Activated CD8-positive, alpha-beta memory T cell treated with anti-CD3 and anti-CD28 coated beads for 24 hours (primary cell): ENCODE data around the gene PLA2G2C.

ENCODE experiments used
- DNase-seq: peaks from one replicate; pipeline ENCODE4 v3.0.0-alpha.2; 2020

The PLA2G2C gene

GRCh38 chr1:20202166-20202565 is 15.8 kb upstream of the PLA2G2C start:
- no peak for DNase-seq

- no peak for DNase-seq
Measured at GRCh38 chr1:20200966-20201365, 14.6 kb upstream of the PLA2G2C start.

GRCh38 chr1:20199840-20200239 is 13.5 kb upstream of the PLA2G2C start:
- DNase-seq, result no peak

GRCh38 chr1:20199403-20199802 is 13.1 kb upstream of the PLA2G2C start:
- no peak for DNase-seq

- DNase-seq, result no peak
Measured at GRCh38 chr1:20198918-20199317, 12.6 kb upstream of the PLA2G2C start.

- no peak for DNase-seq
Measured at GRCh38 chr1:20198296-20198695, 12.0 kb upstream of the PLA2G2C start.

GRCh38 chr1:20197329-20197791 is 11.0 kb upstream of the PLA2G2C start:
- DNase-seq, result no peak

- no peak for DNase-seq
Measured at GRCh38 chr1:20195462-20195780, 9.1 kb upstream of the PLA2G2C start.

- peak; percentile 89 for DNase-seq
Measured at GRCh38 chr1:20194757-20195461, 8.6 kb upstream of the PLA2G2C start.

- DNase-seq, result no peak
Measured at GRCh38 chr1:20194224-20194623, 7.9 kb upstream of the PLA2G2C start.

- DNase-seq, result no peak
Measured at GRCh38 chr1:20192871-20193411, 6.6 kb upstream of the PLA2G2C start.

GRCh38 chr1:20192364-20192763 is 6.0 kb upstream of the PLA2G2C start:
- no peak for DNase-seq

GRCh38 chr1:20191266-20191825 is 5.0 kb upstream of the PLA2G2C start:
- DNase-seq, result no peak

GRCh38 chr1:20190256-20191160 is 4.2 kb upstream of the PLA2G2C start:
- DNase-seq, result no peak

- DNase-seq, result no peak
Measured at GRCh38 chr1:20189664-20190063, 3.3 kb upstream of the PLA2G2C start.

GRCh38 chr1:20188455-20188817 is 2.1 kb upstream of the PLA2G2C start:
- DNase-seq, result no peak

- no peak for DNase-seq
Measured at GRCh38 chr1:20187813-20188454, 1.6 kb upstream of the PLA2G2C start.

- peak; percentile 78 for DNase-seq
Measured at GRCh38 chr1:20187103-20187812, 940 bp upstream of the PLA2G2C start.

GRCh38 chr1:20184997-20185833 is 1.1 kb downstream of the PLA2G2C start:
- peak; percentile 79 for DNase-seq

- DNase-seq, result no peak
Measured at GRCh38 chr1:20184481-20184900, 1.8 kb downstream of the PLA2G2C start.

- DNase-seq, result no peak
Measured at GRCh38 chr1:20183616-20184271, 2.6 kb downstream of the PLA2G2C start.
